Measurements from ENCODE around the gene CST11. TPM values are rescaled to one million over a fixed set of nuclear protein-coding genes. Genes with fewer than 3 reads are reported as not detected.

The CST11 gene
- total RNA-seq, 2 experiments from 2014 or later, result not detected

DNA sequence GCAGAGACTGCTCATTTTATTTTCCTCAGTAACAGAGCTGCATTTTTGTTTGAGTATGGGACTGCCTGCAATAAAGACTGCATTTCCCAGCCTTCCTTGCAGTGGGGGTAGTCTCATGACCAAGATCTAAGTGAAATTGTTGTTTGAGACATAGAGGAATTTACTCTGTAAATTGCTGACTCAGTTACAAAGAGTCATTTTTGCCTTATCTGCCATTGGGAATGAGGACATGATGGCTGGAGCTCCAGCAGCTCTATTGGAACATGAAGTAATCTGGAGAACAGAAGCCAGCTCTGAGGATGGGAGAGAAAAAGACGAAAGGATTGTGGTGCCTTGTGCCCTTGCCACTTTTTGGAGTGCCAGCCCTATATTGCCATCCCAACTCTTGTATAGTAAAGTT lies 2.1 kb upstream of the CST11 start:
- ATAC-seq, result no peak
- Mint-ChIP-seq H3K9me3 (no peaks in the 10 kb centered on the region), H3K4me3 (no peak overlapping the region), H3K27ac (no peak overlapping the region), H3K27me3 (no peaks in the 10 kb centered on the region), H3K36me3 (ENCODE audit: low read depth) (no peaks in the 10 kb centered on the region), H3K4me1 (ENCODE audit: low read depth) (peaks cover 25% of the 10 kb centered on the region)
- ChIA-PET CTCF (interaction anchor here (0.8 to 1.6 kb wide), 2 partner anchors 8 to 13 kb away, joined by 5 read pairs; no protein-coding TSS in a partner anchor), POLR2A (no interaction called here)
- intact Hi-C loops (cut with micrococcal nuclease), result no loop called here
- DNase-seq, result no peak
- TF ChIP-seq, protein P1, sequence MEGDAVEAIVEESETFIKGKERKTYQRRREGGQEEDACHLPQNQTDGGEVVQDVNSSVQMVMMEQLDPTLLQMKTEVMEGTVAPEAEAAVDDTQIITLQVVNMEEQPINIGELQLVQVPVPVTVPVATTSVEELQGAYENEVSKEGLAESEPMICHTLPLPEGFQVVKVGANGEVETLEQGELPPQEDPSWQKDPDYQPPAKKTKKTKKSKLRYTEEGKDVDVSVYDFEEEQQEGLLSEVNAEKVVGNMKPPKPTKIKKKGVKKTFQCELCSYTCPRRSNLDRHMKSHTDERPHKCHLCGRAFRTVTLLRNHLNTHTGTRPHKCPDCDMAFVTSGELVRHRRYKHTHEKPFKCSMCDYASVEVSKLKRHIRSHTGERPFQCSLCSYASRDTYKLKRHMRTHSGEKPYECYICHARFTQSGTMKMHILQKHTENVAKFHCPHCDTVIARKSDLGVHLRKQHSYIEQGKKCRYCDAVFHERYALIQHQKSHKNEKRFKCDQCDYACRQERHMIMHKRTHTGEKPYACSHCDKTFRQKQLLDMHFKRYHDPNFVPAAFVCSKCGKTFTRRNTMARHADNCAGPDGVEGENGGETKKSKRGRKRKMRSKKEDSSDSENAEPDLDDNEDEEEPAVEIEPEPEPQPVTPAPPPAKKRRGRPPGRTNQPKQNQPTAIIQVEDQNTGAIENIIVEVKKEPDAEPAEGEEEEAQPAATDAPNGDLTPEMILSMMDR (IDR thresholded peaks at IDR 0.05), result no peak

DNA sequence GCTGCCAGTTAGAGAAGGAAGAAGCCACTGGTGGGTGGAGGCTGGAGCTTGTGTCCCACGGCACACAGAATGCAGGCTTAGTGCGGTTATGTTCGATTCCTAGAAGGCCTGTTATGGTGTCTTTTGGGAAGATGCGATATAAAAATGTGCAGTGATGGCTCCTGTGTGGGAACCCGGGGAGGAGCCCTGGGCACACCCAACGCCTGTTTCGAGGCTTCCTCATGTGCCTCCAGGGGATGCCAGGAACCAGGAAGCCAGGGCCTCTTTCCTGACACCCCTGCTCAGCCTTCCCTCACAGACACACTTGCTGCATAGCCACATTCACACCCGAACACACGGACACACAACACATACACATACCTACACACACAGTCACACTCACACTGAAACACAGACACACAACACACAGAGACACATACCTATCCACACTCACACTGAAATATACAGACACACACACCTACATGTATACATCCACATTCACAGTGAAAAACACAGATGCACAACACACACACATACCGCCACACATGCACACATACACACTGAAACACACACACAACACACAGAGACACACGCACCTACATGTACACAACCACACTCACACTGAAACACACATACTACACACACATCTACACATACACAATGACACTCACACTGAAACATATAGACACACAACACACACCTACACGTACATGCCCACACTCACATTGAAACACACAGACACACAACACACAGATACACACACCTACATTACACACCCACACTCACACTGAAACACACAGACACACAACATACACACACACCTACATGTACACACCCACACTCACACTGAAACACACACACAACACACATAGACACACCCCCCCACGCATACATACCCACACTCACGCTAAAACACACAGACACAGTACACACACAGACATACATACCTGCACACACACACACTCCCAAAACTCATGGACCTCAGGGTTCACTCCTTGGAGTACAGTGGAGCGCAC lies 1.2 kb upstream of the CST11 start:
- ChIA-PET CTCF (no interaction called here), POLR2A (no interaction called here)
- TF ChIP-seq, protein P1 (IDR thresholded peaks at IDR 0.05), result no peak
- H3K36me3 Mint-ChIP-seq (ENCODE audit: low read depth), result no peaks in the 10 kb centered on the region
- intact Hi-C loops (cut with micrococcal nuclease), result no loop called here
- H3K4me1 Mint-ChIP-seq (ENCODE audit: low read depth), result peaks cover 34% of the 10 kb centered on the region
- no peaks in the 10 kb centered on the region for H3K9me3 Mint-ChIP-seq
- H3K27me3 Mint-ChIP-seq, result no peaks in the 10 kb centered on the region
- no peak overlapping the region for H3K4me3 Mint-ChIP-seq
- ATAC-seq (no peak), DNase-seq (no peak)
- H3K27ac Mint-ChIP-seq, result no peak overlapping the region

DNA sequence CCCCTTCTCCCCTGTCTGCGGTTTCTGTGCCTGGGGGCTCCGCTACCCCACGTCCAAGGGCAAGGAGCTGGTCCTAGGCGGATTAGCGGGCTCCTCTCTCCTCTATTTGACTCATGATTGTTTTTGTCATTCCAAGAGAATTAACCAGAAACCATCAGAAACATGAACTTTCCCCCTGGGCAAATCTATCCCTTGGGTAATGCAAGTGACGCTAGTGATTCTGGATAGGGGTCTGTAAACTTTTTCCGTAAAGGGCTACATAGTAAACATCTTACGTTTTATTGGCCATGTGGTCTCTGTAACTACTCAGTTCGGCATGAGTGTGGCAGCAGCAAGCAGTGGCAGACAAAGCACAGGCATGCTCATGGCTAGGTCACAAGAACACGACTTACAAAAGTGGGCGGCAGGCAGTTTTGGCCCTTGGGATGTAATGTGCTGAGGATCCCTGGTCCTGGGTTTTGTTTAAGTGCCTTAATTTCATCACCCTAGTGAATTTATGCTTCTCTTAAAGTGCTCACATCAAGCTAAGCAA lies 654 bp downstream of the CST11 start:
- H3K27me3 Mint-ChIP-seq, result no peaks in the 10 kb centered on the region
- intact Hi-C loops (cut with micrococcal nuclease), result no loop called here
- ChIA-PET CTCF (interaction anchor here (3.3 kb wide), 1 partner anchor 10 kb away, joined by 13 read pairs; no protein-coding TSS in a partner anchor), POLR2A (no interaction called here)
- TF ChIP-seq, protein P1 (IDR thresholded peaks at IDR 0.05), result no peak
- DNase-seq (no peak), ATAC-seq (no peak)
- no peak overlapping the region for H3K4me3 Mint-ChIP-seq
- no peaks in the 10 kb centered on the region for H3K9me3 Mint-ChIP-seq
- no peaks in the 10 kb centered on the region for H3K36me3 Mint-ChIP-seq (ENCODE audit: low read depth)
- H3K4me1 Mint-ChIP-seq (ENCODE audit: low read depth), result peaks cover 31% of the 10 kb centered on the region
- no peak overlapping the region for H3K27ac Mint-ChIP-seq

DNA sequence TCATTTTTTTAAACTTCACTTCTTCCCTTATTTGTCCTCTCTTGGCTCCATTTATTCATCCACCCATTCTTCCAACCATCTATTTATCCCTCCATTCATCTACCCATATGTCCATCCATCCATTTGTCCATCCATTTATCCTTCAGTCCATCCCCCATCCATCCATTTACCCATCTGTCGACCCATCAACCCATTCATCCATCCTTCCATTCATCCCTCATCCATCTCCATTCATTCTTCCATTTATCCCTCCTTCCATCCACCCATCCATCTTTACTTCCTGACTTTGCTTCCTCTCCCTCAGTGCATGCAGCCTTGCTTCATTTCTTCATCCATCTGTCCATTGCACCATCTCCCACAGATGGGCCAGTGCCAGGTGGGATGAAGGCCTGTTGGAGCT lies 1.8 kb downstream of the CST11 start:
- intact Hi-C loops (cut with micrococcal nuclease), result no loop called here
- POLR2A ChIA-PET, result no interaction called here
- DNase-seq (no peak), ATAC-seq (no peak)
- TF ChIP-seq, protein P1 (IDR thresholded peaks at IDR 0.05), result no peak
- no peak overlapping the region for H3K4me3 Mint-ChIP-seq
- no peaks in the 10 kb centered on the region for H3K27me3 Mint-ChIP-seq
- H3K9me3 Mint-ChIP-seq, result no peaks in the 10 kb centered on the region
- H3K4me1 Mint-ChIP-seq (ENCODE audit: low read depth), result peaks cover 20% of the 10 kb centered on the region
- no peak overlapping the region for H3K27ac Mint-ChIP-seq
- H3K36me3 Mint-ChIP-seq (ENCODE audit: low read depth), result no peaks in the 10 kb centered on the region
- CTCF ChIA-PET, result interaction anchor here (3.3 kb wide), 1 partner anchor 9 kb away, joined by 13 read pairs; no protein-coding TSS in a partner anchor

DNA sequence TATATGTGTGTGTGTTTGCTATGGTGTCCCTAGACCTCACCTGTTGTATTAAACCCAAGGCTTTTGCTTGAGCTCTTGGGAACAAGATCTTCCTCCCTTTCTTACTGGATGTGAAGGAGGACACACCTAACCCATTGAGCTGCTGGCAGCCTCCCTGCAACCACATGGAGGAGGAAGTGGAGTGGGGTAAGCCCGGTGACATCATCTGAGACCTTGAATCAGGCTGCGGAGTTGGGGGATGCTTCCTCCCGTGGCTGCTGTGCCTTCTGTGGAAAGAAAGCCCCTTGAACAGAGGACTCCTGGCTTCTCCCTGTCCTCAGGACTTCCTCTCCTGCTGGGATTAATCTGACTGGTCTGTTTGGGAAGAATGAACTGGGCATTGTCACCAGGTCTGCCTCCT lies 3.3 kb downstream of the CST11 start:
- Mint-ChIP-seq H3K9me3 (no peaks in the 10 kb centered on the region), H3K27me3 (no peaks in the 10 kb centered on the region), H3K4me3 (no peak overlapping the region), H3K36me3 (ENCODE audit: low read depth) (no peaks in the 10 kb centered on the region), H3K27ac (no peak overlapping the region), H3K4me1 (ENCODE audit: low read depth) (peaks cover 12% of the 10 kb centered on the region)
- TF ChIP-seq, protein P1 (IDR thresholded peaks at IDR 0.05), result no peak
- DNase-seq (peak; percentile 45), ATAC-seq (peak; percentile 58)
- intact Hi-C loops (cut with micrococcal nuclease), result no loop called here
- POLR2A ChIA-PET, result no interaction called here
- CTCF ChIA-PET, result interaction anchor here (1.2 kb wide), 1 partner anchor 157 kb away, joined by 4 read pairs; no protein-coding TSS in a partner anchor
